GM18867 (cell line): ENCODE results near the gene ZNF668.

Experiments used
- ATAC-seq: cut with Tn5 transposase; IDR thresholded peaks from one replicate; pipeline ENCODE4 v1.9.1; 2021; ENCODE audit warnings: mild to moderate bottlenecking, moderate library complexity; ENCODE audit not compliant: unreplicated experiment

Gene ZNF668

GRCh38 chr16:31081428-31082351 is 7.7 kb upstream of the ZNF668 start:
- no peak for ATAC-seq

DNA sequence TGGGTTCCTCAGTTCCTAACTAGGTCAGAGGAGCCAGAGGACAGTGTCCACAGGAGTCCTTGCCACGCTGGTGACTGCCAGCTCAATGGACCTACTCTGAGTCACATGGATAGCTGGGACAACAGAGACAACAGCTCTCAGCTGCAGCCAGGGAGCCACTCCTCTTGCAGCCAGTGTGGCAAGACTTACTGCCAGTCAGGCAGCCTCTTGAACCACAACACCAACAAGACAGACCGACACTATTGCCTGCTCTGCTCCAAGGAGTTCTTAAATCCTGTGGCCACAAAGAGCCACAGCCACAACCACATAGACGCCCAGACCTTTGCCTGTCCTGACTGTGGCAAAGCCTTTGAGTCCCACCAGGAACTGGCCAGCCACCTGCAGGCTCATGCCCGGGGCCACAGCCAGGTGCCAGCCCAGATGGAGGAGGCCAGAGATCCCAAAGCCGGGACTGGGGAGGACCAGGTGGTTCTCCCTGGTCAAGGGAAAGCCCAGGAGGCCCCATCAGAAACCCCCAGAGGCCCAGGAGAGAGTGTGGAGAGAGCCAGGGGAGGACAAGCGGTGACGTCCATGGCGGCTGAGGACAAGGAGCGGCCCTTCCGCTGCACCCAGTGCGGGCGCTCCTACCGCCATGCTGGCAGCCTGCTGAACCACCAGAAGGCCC is 6.8 kb upstream of the ZNF668 start:
- no peak for ATAC-seq

DNA sequence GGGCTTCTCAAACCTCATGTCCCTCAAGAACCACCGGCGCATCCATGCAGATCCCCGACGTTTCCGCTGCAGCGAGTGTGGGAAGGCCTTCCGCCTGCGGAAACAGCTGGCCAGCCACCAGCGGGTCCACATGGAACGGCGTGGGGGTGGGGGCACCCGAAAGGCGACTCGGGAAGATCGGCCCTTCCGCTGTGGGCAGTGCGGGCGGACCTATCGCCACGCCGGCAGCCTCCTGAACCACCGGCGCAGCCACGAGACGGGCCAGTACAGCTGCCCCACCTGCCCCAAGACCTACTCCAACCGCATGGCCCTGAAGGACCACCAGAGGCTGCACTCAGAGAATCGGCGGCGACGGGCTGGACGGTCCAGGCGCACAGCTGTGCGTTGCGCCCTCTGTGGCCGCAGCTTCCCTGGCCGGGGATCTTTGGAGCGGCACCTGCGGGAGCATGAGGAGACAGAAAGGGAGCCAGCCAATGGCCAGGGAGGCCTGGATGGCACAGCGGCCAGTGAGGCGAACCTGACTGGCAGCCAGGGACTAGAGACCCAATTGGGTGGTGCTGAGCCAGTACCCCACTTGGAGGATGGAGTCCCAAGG is 6.1 kb upstream of the ZNF668 start:
- no peak for ATAC-seq

- no peak for ATAC-seq
Measured at GRCh38 chr16:31079342-31079944, 5.4 kb upstream of the ZNF668 start.

GRCh38 chr16:31078597-31079341 is 4.7 kb upstream of the ZNF668 start:
- ATAC-seq: no peak

- ATAC-seq: no peak
Measured at GRCh38 chr16:31077592-31078396, 3.8 kb upstream of the ZNF668 start.

DNA sequence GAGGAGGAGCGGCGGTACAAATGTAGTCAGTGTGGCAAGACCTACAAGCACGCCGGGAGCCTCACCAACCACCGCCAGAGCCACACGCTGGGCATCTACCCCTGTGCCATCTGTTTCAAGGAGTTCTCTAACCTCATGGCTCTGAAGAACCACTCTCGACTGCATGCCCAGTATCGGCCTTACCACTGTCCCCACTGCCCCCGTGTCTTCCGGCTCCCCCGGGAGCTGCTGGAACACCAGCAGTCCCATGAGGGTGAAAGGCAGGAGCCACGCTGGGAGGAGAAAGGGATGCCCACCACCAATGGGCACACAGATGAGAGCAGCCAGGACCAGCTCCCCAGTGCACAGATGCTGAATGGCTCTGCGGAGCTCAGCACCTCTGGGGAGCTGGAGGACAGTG is 3.0 kb upstream of the ZNF668 start:
- no peak for ATAC-seq

GRCh38 chr16:31076319-31076718 is 2.3 kb upstream of the ZNF668 start:
- ATAC-seq: no peak

DNA sequence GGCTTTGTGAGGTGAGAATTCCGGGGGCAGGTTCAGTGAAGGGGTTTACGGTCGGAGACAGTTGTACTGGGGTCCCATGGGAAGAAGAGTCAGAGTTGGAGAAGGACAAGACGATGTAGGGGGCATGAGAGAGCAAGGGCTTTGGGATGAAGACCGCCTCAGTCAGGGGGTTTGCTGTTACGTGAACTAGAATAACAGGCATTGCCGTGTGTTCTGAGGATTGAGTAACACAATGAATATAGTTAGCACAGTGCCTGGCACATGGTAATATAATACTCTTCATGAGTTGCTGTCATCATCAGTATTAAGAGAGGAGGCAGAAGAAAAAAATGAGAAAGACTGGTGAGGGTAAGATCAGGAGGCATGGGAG is 759 bp upstream of the ZNF668 start:
- ATAC-seq: no peak

DNA sequence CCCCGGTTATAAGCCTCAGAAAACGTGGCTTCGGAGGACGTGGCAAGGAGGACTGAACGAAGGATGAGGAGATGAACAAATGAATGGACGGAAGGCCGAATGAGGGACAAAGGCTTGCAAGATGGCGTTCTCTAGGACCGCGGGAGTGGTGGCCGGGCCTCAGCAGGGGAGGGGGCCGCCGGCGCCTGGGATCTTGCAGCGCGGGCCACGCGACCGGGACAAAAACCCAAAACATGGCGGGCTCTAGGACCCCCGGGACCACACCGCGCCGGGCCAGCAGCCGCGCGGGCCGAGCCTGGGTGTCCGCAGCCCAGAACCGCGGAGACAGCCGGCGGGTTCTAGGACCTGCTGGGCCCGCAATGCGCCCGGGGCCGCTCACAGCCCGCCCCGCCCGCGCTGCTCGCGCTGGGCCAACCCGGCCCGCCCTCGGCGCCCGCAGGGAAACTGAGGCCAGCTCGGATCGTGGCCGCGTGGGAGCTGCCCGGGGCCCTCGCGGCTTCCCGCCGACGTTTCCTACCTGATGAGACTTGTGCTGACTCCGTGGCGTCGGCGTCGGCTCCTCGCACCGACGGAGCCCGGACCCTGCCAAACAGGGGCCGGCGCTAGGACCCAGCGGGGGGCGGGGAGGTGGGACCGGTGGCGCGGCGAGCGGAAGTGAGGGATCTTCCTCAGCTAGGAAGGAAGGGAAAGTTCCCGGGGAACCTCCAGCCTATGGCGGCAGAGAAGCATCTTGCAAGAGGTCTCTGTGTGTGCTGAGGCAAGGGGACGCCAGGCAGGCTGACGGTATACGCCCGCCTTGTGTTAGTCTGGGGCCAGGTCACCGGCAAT is 684 bp downstream of the ZNF668 start:
- ATAC-seq: peak; percentile 54

GRCh38 chr16:31072540-31073141 is 1.4 kb downstream of the ZNF668 start:
- ATAC-seq: peak; percentile 1

DNA sequence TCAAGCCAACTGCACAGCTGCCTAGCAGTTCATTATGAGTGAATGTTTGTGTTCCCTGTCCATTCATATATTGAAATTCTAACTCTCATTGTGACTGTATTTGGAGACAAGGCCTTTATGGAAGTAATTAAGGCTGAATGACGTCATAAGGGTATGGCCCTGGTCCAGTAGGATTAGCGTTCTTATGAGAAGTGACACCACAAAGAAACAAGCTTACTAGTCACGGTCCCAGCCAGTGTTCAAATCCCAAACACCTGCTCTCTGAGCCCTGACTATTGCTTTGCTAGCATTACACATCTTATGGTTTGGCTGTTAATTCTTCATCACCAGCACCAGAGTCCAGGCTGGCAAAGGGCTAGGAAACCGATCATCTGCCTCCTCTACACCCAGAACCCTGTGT is 2.2 kb downstream of the ZNF668 start:
- ATAC-seq: no peak

DNA sequence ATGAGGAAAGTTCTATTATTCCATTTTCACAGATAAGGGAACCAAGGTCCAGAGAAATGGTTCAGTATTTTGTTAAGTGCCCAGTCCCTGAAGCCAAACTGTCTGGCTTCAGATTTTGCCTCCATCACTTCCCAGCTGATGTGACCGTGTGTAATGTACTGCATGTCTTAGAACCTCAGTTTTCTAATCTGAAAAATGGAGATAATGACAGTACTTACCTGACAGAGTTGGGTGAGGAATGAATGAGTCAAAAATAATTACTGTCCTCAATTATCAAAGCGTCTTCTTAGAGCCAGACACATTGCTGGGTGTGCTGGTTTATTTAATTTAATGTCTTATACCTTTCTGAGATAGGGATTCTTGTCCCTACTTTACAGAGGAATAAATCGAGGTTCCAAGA is 6.7 kb downstream of the ZNF668 start:
- no peak for ATAC-seq

- ATAC-seq: no peak
Measured at GRCh38 chr16:31064882-31065461, 9.1 kb downstream of the ZNF668 start.

DNA sequence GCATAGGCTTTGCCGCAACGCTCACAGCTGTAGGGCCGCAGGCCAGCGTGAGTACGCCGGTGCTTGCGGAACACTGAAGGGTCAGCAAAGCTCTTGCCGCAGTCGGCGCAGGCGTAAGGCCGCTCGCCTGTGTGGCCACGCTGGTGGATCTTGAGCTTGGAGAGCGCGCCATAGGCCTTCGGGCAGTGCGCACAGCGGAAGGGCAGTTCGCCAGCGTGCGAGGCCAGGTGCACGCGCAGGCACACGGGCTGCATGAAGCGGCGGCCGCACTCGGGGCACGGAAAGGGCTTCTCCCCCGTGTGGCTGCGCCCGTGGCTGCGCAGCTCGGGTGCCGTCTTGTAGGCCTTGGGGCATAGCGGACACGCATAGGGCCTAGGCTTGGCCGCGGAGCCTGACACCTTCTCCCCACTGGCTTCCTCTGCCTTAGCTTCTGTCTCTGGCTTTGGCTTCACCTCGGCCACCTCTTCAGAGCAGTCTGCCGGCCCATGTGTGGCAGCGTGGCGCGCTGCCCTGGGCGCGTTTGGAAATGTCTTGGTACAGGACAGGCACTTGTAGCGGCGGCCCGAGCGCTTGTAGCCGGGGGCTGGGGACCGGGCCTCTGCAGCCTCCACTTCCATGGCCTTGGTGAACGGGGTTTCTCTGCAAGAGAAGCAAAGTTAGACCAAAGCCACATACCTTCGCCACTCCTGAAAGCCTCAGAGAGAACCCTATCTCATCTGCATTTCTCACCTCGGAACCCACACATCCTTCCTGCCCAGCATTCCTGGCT is 10.0 kb downstream of the ZNF668 start:
- ATAC-seq: no peak

- no peak for ATAC-seq
Measured at GRCh38 chr16:31063495-31063842, 10.6 kb downstream of the ZNF668 start.

DNA sequence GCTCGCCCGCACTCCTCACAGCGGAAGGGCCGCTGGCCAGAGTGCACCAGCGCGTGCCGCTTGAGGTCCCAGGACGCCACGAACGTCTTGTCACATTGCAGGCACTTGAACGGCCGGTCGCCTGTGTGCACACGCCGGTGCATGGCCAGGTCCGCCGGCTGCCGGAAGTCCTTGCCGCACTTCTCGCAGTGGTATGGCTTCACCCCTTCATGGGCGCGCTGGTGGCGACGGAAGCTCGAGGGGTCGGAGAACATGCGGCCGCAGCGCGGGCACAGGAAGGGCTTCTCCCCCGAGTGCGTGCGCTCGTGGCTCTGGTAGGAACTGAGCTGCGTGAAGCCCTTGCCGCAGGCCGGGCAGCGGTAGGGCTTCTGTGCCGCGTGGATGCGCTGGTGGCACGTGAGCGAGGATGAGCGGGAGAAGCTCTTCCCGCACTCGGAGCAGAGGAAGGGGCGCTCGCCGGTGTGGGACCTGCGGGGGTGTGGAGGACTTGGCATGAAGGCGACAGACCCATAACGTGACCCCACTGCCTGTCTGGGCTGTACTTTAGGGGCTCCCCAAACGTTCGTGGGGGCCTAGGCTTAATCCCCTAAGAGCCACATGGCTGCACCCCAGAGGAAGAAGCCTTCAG is 12.1 kb downstream of the ZNF668 start:
- ATAC-seq: no peak
